ENCODE results near the gene USP51.
"Not testable (repeated sequence)": the region's sequence is repeated elsewhere in the genome, so short reads cannot be mapped to it uniquely, and the experiment has no call there.

USP51 gene

DNA sequence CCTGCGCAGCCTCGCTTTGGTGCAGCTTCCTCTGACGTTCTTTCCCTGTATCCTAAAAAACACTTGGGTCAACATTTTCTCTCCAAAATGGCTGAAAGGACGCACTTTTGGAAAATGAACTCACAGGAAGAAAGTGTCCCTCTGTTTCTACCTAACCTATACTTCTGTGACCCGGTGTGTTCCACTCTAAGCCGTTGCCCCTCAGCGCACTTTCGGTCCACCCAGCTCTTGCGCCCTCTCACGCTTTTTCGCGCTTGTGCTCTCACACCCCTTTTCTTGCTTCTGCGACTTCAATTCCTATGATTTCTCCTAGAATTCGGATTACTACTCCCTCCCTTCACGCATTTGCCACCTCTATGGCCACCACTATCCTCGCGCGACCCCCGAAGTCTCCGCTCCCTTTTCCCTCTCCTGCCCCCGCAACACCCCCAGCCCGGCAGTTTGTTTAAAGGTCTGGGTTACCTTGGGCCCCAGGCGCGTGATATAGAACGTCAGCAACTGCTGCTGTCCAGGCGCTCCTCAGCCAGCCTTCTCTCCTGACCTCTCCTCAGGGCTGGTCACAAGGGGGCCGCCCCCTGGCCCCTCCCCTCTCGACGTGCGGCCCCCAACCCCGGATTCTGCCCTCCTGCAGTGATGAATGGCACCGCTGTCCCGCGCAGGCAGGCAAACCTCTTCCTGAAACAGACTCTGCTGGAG lies at the start of gene USP51:
Gene USP51, minus strand, starts transcription at position 535 of the 696 bp plus-strand sequence. CDS start 909 bp downstream, outside the sequence.
- DNase-seq: no peak

GRCh38 chrX:55524487-55524886 lies 34.8 kb upstream of the USP51 start:
- no peak for DNase-seq

- no peak for DNase-seq
Observed at GRCh38 chrX:55523356-55523755, 33.7 kb upstream of the USP51 start.

DNA sequence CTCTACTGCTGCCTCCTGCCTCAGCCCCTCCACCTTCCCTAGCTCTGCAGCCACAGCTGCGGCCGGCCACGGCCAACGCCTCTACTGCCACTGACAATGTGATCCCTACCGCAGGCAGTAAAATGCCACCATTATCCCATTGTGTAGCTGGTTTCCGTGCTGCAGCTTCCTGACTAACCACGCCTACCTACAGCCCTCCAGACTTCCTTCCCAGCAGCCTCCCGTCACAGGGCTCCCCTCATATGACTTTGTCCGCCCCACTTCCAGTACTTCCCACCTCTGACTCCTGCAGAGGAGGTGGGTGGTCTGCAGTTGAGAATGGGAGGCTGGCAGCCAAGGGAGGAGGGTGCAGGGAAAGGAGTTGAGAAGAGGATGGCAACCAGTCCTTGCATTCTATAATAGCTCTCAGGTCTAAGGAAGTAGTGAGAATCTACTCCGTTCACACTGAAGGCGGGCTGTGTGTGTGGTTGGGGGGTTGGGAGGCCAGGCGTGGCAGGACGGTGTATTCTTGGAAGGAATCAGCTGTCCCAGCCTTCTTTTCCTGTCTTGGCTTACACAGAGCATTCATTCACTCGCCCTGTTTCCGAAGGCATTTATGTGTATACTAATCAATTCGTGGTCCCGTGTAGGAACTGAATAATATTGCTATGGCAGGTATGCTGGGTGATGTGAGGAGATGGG lies 33.1 kb upstream of the USP51 start:
- no peak for DNase-seq

GRCh38 chrX:55521687-55522086 lies 32.0 kb upstream of the USP51 start:
- no peak for DNase-seq

- DNase-seq: not testable (repeated sequence)
Observed at GRCh38 chrX:55516794-55517481, 27.3 kb upstream of the USP51 start.

GRCh38 chrX:55513045-55513737 lies 23.5 kb upstream of the USP51 start:
- not testable (repeated sequence) for DNase-seq

DNA sequence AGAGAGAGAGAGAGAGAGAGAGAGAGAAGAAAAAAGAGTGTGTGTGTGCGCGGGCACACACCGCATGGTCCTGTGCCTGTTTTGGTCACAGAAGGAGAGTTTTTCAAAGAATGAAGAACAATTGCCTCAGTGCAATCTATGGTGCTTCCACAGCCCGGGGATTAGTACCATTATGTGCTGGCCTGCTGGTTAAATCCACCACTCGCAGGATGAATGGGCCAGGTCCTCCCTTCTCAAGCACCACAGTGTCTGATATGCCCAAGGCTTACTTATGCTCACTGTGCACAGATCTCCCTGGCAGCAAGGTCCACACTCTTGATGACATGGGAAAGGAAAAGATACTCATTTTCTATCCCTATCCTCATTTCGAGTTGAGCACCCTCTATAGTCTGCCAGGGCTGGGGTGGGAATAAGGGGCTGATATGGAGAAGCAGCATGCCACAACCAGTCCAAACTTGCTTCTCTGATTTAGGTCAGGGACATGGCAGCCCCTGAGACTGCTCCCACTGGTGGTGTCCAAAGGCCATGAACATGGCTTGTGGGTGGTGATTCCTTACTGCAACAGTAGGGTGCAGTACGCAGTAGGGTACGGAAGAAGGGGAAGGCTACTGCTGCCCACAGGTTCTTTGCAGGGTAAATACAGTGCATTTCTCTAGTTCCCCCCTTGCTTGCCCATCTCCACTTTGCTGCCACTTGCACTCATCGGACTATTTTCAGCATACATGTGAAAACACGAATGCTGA lies 18.9 kb upstream of the USP51 start:
- not testable (repeated sequence) for DNase-seq

DNA sequence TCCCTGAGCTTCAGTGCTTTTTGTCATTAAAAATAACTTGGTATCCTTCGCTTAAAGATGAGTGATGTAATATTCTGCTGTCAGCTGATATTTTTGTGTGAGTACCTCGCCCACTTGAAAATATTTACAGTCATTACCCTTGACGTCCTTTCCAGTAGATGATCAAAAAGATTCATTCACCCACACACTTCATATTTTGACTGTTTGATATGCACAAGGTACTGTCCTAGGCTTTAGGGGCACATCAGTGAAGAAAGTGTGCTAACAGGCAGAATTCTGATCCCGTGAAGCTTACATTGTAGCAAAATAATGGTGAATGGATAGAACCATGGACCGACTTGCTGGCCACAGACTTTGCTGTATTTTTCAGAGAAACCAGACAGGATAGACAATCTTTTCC lies 18.1 kb upstream of the USP51 start:
- not testable (repeated sequence) for DNase-seq

- DNase-seq: not testable (repeated sequence)
Observed at GRCh38 chrX:55507010-55507409, 17.4 kb upstream of the USP51 start.

DNA sequence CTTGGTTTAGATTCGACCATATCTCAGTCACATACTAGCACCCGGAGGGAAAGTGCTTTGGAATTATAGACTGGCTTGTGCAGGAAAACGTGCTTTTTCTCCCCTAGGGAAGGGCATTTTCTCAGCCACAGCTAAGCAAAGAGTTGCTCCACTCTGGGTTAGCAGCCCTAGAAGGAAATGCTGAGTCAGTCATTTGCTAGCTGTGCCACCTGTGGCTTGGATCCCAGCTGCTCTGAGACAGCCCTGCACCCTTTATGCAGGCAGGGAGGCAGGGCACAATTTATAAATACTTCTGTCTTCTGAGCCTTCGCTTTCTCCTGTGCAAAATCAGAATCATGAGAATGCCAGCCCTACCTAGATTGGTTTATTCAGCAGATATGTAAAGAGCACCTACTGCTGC lies 1.3 kb upstream of the USP51 start:
- no peak for DNase-seq

- DNase-seq: no peak
Observed at GRCh38 chrX:55490121-55490520, 473 bp upstream of the USP51 start.

- no peak for DNase-seq
Observed at GRCh38 chrX:55488593-55489313, 895 bp downstream of the USP51 start.

- DNase-seq: no peak
Observed at GRCh38 chrX:55488006-55488592, 1.5 kb downstream of the USP51 start.

- no peak for DNase-seq
Observed at GRCh38 chrX:55487143-55487542, 2.5 kb downstream of the USP51 start.

GRCh38 chrX:55486736-55487135 lies 2.9 kb downstream of the USP51 start:
- DNase-seq: no peak

- no peak for DNase-seq
Observed at GRCh38 chrX:55484948-55485347, 4.7 kb downstream of the USP51 start.

DNA sequence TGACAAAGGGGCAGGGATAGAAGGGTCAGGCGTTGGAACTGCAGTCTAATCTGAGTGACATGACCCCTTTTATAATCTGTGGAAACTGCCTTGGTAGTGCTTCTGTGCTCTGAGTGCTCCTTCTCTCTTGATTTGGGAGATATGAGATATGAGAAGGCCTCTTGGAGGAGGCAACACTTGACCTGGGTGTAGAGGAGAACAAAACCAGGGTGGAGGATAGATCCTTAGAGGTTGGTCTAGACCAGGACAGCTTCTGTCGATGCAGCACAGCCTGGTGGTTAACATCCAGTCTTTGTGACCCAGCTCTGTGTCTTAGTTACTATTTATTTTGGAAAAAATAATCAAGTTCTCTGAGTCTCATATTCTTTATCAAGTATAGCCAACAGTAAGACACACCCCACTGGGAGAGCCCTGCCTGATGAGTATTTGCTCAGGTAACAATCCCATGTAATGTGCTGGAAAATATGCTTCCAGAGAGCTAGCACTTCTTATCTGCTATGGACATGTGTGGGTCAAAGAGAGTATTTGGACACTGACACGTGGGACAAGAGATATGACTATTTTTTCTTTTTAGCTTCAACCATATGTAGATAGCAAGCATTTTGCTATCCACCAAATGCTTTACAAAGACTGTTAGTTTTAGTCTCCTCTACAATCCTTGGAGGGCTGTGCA lies 9.1 kb downstream of the USP51 start:
- no peak for DNase-seq

DNA sequence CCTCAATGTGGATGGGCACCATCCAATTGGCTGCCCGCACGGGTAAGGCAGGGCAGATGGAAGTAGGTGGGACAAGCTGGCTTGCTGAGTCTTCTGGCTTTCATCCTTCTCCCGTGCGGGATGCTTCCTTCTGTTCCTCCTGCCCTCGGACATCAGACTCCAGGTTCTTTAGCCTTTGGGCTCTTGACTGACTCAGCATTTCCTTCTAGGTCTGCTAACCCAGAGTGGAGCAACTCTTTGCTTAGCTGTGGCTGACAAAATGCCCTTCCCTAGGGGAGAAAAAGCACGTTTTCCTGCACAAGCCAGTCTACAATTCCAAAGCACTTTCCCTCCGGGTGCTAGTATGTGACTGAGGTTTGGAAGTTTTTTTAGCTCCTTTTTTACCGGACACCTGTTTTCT lies 9.7 kb downstream of the USP51 start:
- not testable (repeated sequence) for DNase-seq

DNA sequence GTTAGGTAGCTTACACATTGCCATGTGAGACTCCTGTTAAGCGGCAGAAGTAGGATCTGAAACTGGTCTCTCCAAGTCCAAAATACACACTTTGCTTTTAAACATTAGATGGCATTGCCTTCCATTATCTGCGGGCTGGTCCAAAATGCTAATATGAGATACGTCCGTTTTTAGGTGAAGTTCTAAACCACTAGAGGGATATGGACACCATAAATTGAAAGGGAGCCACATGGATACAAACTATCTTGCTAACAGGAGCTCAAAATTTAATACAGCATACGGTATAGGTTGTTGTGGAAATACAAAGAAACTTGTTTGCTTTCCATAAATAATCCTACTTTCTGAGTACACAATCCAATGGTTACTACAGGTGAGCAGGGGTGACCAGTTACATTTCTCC lies 23.9 kb downstream of the USP51 start:
- DNase-seq: not testable (repeated sequence)

DNA sequence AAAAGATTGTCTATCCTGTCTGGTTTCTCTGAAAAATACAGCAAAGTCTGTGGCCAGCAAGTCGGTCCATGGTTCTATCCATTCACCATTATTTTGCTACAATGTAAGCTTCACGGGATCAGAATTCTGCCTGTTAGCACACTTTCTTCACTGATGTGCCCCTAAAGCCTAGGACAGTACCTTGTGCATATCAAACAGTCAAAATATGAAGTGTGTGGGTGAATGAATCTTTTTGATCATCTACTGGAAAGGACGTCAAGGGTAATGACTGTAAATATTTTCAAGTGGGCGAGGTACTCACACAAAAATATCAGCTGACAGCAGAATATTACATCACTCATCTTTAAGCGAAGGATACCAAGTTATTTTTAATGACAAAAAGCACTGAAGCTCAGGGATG lies 24.5 kb downstream of the USP51 start:
- DNase-seq: not testable (repeated sequence)
